ENCODE data around the gene ALG2.

ALG2 gene, protein sequence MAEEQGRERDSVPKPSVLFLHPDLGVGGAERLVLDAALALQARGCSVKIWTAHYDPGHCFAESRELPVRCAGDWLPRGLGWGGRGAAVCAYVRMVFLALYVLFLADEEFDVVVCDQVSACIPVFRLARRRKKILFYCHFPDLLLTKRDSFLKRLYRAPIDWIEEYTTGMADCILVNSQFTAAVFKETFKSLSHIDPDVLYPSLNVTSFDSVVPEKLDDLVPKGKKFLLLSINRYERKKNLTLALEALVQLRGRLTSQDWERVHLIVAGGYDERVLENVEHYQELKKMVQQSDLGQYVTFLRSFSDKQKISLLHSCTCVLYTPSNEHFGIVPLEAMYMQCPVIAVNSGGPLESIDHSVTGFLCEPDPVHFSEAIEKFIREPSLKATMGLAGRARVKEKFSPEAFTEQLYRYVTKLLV

DNA sequence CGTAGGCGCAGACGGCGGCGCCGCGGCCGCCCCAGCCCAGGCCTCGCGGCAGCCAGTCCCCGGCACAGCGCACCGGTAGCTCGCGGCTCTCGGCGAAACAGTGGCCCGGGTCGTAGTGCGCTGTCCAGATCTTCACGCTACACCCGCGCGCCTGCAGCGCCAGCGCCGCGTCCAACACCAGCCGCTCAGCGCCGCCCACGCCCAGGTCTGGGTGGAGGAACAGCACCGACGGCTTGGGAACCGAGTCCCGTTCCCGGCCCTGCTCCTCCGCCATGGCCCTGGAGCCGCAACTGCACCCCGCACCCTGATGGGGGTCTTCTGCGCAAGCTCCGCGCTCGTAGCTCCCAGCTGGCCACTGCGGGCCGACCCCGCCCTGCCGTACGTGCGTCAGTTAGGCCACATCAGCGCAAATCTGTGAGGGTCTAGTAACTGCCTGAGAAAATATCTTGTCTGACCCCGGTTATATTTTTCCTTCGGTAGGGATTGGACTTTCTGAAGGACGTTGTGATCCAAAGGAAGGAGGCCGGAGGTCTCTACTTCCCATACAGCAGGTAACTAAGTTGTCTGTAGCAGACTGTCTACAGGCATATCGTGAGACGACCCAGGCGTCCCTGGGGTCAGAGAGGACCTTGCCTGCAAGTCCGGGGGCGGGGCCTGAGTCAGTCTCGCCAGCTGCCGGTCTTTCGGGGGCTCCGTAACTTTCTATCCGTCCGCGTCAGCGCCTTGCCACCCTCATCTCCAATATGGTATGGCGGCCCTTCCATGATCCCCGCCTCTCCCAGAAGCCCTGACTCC lies at the start of gene ALG2, which contains the start of gene SEC61B:
ALG2 (minus strand) TSS at position 322 of the 795 bp plus-strand sequence; CDS start at position 274, 48 bp downstream.
SEC61B (plus strand) TSS at position 662 of the 795 bp plus-strand sequence; CDS start at position 744, 82 bp downstream.
- peak; percentile 82 to 90 for DNase-seq (ENCODE audit: low read depth in 2 of 2)

DNA sequence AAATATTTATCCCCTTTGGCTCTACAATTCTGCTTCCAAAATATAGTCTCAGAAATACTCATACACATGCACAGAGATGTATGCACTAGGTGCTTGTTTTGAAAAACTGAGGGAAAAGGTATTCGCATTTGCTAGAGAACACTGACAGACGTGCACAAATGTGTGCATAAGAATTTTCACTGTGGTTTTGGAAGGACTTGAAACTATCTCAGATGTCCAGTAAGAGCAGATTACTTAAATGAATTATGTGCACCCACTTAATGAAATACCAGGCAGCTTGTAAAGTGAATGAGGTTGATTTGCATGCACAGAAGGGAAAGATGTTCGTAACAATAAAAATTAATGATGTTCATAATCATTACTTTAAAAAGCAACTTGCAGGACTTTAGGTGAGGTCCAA lies 48.7 kb upstream of the ALG2 start:
- no peak for DNase-seq (ENCODE audit: low read depth in 2 of 2)

DNA sequence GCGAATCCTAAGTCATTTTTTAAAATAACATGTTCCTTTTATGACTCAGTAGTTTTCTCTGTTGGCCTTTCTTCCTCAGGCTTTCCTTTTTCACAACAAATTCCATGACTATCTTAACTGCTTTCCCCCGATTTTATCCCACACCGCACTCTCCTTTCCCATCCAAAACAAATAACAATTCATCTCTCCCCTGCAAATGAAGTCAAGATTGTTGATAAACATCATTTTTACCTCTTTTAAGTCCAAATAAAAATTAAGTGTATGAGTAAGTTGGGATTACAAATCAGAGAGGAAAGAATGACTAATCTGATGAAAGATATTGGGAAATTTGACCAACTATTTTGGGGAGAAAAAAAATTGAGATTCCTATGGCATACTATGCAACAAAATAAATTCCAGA lies 47.7 kb upstream of the ALG2 start:
- no peak for DNase-seq (ENCODE audit: low read depth in 2 of 2)

DNA sequence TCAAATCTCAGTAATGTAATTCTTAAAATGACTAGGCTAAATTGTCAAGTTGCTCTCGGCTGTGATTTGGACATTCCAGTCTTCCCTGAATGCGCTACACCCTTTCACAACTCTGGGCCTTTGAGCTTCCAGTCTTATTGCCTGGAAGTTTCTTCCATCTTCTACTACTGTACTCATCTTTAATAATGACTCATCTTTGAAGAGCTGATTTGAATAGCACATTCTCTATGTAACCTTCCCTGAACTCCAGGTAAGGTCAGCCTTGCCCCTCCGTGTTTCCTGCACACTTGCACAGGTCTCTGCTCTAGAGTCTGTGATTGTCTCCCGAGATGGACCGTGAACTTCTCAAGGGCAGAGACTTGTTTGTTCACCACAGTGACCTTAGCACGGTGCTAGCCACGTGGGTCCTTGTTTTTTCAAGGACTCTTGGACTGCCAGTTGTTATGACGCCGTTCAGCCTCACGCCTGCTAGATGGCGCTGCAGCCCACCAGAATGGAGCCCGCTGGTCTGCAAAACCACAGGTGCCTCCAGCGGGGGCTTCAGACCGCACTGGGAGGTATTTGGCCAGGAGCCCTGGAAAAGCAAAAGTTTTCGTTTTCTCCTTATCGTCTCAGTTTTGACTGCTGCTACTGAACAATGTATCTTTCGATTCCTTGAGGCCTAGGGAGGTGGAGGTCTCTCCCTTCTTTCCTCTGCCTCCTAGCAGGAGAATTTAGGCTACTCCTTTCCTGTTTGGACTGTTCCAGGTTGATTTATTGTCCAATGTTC lies 44.7 kb upstream of the ALG2 start:
- peak; percentile 17 to 23 for DNase-seq (ENCODE audit: low read depth in 2 of 2)

DNA sequence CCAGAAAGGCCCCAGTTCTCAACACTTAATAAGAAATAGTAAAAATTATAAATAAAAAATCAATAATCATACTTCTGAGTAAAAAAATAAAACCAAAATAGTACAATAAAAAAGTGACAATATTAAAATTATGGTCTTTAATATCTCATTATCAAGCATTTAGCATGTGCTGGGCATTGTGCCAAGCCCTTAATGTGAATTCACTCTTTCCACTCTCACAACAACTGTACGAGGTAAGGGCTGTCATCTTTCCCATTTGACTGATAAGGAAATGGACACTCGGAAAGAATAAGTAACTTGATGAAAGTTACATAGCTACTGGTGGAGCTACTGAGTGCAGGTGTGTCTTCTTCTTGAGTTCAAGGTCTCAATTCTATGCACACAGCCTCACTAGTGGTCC lies 43.9 kb upstream of the ALG2 start:
- no peak for DNase-seq (ENCODE audit: low read depth in 2 of 2)

DNA sequence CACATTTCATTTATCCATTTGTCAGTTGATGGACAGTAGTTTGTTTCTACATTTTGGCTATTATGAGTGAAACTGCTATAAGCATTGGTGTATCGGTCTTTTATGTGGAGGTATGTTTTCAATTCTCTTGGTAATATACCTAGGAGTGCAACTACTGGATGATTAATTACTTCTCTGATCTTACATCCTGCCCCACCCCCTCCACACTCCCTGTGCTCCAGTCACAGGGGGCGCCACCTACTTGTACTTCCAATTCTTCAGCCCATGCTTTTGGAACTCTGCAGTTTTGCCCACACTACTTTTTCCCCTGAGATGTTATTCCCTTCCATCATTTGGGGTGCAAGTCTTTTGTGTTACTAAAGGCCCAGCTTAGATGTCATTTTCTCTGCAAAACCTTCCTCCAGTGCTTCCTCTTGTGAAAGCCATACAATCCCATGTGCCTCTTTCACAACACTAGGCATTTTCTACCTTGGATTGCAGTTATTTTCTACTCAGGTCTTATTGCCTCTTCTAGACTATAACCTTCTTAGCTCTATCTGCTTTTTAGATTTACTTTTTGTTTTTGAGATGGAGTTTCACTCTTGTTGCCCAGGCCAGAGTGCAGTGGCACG lies 42.4 kb upstream of the ALG2 start:
- no peak for DNase-seq (ENCODE audit: low read depth in 2 of 2)

DNA sequence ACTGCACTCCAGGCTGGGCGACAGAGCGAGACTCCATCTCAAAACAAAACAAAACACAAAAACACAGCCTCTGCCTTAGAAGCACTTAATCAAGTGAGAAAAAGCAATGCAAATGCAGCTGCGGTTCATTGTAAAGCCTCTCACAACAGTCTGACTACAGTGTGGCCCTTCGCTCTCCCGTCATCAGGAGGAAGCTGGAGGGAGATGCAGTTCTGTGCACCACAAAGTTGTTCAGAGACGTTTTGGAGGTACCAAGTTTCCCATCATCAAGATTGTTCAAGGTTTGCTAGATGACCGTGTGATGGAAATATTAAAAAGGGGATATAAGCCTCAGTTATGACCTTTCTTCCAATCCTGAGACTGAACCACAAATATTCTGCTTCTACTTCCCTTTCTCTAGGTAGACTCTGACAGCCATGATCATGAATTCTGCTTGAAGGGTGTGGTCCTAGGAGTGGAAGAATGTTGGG lies 41.2 kb upstream of the ALG2 start:
- no peak for DNase-seq (ENCODE audit: low read depth in 2 of 2)

DNA sequence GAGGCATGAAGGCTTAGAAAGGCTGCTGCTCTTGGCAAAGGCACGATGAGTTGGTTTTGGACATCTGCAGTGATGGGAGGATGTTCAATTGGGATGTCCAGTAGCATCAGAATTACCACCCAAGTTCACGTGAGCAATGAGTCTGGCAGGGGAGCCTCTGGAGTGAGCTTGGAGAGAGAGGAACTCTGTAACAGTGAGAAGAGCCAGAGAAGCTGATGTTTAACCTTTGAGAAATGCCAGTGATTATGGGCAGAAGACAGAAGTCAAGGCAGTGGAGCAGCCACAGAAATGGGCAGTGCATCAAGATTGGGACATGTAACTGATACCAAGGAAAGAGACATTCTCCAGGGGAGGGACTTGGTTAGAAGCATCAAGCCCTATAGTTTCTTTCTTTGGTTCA lies 40.2 kb upstream of the ALG2 start:
- no peak for DNase-seq (ENCODE audit: low read depth in 2 of 2)

DNA sequence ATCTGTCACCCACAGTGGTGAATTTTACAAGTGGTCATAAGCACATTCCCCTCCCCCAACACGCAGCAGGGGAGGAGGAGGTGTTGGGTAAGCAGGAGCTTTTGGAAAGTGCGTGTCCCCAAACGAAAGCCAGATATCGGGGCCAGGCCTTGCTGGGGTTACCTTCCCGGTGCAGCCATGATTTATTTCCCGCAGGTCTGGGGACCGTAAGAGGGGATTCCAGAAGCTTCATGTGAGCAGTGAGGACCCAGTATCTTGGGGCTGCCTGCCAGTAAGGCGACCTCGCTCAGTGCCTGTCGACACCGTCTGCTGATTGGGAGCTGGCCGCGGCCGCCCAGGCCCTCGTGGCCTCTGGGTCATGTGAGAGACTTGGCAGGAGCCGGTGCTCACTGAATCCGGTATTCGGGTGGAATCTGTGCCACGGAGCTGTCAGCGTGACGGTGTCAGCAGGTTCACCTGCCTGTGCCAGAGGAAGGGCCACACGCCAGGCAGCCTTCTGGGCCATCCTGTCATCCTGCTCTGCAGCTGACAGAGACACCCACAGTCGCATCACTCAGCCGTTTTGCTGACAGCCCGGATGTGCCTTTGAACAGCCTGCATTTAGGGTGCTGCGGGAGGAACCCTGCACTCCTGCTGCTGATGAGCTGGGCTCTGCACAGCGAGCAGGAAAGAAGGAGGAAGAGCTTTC lies 37.6 kb upstream of the ALG2 start:
- no peak for DNase-seq (ENCODE audit: low read depth in 2 of 2)

DNA sequence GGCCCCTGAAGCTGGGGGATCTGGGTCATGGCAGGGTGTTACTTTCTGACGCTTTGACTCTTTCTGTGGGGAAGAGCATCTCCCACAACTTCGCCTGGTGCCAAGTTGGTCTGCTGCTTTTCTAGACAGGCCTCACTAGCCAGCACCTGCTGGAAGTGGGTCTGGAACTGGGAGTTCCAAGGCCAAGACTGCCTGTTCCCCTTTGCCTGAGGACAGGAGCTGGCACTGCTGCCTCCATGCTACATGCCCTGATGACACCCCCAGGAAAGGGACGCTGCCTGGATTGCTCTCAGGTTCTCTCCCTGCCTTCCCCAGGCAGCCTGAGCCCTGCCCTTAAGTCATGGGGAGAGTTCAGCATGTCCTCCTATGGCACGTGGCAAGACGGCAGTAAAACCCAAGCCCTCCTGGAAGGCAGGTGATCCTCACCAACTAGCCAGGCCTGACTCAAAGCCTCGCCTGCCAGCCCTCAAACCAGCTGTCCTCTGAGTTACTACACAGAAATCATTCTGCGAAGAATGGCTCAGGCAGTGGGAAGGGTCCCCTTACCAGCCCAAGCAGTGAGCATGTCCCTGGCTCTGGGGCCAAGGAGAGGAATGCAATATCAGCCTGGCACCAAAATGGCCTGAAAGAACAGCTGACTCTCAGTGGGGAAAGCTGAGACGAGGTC lies 36.1 kb upstream of the ALG2 start:
- DNase-seq (ENCODE audit: low read depth in 2 of 2), result no peak

DNA sequence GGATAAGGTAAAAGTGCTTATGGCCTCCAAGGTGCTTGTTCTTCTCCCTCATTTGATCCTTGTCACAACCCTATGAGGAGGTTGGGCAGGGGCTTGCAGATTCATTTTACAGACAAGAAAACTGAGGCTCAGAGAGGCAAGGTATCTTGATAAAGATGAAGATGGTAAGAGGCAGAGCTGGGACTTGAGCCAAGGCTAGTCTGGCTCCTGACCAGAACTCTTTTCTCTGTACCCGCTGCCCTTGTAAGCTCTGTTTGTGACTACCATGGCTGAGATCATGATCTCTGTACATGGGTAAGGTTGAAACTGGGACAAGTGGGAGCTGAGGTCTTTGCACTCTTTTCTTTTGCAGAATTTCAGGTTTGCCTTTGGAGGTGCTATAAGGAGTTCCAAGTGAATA lies 33.9 kb upstream of the ALG2 start:
- DNase-seq (ENCODE audit: low read depth in 2 of 2), result no peak

DNA sequence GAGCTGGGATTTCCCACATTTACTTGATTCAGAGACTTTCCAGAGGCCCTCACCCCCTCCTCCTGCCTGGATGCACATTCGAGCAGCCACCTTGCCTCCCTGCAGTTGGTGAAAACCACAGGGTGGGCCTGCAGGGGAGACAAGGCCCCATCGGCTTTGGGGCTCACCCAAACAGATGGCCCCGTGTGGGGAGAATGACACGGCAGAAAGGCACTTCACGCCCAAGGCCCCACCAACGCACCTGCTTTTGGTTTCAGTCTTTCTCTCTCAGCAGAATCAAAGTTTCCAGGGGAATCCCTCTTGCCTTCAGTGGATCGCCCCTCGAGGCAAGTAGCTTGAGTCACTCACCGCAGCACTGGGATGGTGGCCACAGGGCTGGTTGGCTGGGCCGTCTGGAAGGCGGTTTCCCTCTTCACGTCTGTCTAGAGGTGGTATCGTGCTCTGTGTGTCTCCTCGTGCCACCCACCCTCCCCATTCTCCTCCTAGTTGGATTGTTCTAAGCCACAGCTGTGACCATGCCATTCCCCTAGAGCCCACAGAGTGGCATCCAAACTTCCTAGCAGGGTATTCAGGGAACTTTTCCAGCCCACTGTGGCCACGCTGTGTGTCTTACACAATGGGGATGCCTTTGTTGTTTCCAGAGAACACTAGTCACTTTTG lies 32.2 kb upstream of the ALG2 start:
- DNase-seq (ENCODE audit: low read depth in 2 of 2), result no peak

DNA sequence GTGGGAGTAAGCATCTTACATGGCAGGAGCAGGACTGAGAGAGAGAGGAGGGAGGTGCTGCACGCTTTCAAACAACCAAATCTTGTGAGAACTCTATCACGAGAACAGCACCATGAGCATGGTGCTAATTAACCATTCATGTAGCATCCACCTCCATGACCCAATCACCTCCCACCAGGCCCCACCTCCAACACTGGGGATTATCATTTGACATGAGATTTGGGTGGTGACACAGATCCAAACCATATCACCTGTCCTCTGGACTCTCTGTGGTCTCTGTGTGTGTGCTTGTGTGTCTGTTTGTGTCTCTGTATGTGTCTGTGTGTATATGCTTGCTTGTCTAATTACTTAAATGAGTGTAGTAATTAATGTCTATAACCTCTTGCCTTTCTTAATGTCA lies 31.4 kb upstream of the ALG2 start:
- no peak for DNase-seq (ENCODE audit: low read depth in 2 of 2)

DNA sequence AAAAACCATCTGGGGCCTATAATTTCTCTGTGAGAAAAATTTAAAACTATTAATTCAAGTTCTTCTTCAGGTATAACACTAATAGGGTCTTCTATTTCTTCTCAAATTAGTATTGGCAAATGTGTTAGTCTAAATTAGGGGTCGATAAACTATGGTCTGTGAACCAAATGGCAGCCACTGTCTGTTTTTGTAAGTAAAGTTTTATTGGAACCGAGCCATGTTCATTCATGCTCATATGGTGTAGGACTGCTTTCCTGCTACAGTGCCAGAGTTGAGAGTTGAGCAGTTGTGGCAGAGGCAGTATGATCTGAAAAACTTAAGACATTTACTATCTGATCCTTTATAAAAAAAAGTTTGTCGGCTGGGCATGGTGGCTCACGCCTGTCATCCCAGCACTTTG lies 29.4 kb upstream of the ALG2 start:
- no peak for DNase-seq (ENCODE audit: low read depth in 2 of 2)

DNA sequence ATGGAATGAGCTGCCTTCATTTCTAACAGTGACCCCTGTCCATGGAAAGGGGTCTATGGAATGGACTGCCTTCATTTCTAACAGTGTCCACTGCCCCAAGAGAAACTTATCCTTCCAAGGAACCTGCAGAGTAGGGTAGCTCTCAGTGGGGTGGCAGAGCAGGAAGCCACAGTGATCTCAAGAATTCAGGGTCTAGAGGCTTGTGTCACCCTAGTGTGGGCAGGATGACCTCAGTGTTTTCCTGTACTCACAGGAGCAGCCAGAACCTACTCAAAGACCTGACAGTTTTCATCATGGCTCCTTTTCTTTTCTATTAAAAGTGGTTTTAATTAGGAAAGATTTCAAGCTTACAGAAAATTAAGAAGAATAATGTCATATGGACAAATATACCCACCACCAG lies 27.9 kb upstream of the ALG2 start:
- no peak for DNase-seq (ENCODE audit: low read depth in 2 of 2)

DNA sequence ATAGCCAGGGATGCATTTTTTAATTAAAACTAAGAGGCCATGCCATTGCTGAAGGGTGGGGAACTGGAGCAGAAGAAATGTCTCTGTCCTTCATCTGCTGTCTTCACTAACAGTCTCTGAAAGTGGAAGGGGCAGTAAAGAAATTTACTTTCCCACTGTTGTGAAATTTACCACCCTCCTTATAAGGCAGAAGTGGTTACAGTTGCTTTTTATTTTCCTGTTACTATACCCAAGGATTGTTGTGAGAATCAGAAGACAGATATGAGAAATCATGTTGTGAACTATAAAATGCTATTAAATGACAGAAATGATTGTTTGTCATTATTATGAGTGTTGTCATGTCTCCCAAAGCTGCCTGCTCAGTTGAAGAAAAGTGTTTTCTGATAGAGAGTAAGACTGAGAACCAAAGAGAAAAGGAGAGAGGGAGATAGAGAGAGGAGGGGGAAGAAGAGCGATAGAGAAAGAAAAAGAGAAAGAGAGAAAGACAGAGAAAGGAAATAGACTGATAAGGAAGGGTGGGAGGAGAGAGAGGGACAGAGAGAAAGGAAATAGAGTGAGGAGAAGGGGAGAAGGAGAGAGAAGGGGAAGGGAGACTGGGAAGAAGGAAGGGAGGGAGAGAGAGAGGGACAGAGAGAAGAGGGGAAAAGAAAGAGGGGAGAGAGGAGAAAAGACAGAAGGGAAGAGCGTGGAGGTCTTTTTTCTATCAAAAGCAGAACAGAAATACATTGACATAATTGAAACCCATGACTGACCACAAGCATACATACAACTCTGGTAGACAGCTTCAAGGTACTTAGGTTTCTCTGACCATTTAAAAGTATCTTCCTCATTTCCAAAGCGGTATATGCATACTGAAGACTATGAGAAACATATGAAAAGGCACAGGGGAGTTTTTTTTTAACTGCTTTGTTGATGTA lies 22.9 kb upstream of the ALG2 start:
- DNase-seq (ENCODE audit: low read depth in 2 of 2), result no peak

DNA sequence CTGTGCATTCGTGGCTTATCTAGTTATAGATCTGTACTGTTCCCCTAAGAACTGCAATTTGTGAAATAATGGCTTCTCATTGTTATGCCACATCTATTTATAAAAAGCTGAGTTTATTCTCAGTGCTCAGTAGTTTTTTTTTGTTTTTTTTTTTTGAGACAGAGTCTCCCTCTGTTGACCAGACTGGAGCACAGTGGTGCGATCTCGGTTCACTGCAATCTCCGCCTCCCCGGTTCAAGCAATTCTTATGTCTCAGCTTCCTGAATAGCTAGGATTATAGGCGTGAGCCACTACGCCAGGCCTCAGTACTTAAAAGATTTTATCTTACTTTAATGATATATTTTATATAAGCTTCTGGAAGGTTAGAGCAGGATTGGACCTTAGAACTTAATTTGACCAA lies 19.4 kb upstream of the ALG2 start:
- DNase-seq (ENCODE audit: low read depth in 2 of 2), result no peak

DNA sequence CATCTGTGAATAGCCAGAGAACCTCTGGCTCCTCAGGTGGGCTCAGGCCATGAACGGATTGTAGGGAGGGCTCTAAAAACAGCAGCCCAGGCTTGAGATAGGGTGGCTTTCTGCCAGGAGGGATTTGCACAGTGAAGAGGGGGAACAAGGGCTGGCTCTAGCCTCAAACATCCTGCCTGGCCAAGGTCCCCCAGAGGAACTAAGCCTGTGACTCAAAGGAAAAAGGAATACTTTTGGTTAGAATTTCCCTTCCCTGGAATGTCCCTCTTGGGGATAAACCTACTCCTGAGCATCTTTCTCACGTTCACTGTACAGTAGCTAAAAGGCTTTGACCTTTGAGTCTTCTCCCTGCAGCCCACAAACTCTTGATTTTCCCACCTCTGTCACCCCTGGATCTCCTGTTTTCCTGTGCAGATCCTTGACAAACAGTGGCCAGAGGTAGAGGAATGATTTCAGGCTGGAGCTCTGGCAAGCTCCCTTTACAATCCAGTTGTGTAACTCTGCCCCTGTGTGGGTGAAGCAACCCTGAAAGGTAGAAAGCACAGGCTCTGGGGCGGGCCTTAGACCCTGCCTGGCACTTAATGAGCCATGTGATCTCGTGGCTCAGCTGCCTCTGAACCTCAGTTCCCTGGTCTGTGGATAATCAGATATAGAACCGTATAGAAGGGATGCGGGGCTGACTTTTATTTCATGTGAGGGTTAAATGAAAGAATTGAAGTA lies 17.8 kb upstream of the ALG2 start:
- no peak for DNase-seq (ENCODE audit: low read depth in 2 of 2)
